HepG2 (cell line): ENCODE measurements around the gene MAPK14. TPM values are rescaled to one million over a fixed set of nuclear protein-coding genes. Genes with fewer than 3 reads are reported as not detected.

Experiments used
- HNF4G ChIP-seq, 2 experiments: sonication (generic) in 1 of 2; formaldehyde crosslinking in 1 of 2; IDR thresholded peaks; 2 replicates each; pipeline versions ENCODE4 v1.4.0 to v1.6.1; 2011 to 2020; ENCODE audit warnings: borderline replicate concordance in 2 of 2, low read depth in 2 of 2, mild to moderate bottlenecking in 2 of 2, low read length in 1 of 2, missing genetic modification reagents in 1 of 2, moderate library complexity in 1 of 2
- PLRG1 ChIP-seq: fragments of 450-650 bp; conservative IDR thresholded peaks from 2 replicates; pipeline ENCODE4 v1.6.1; 2016
- RAD51 ChIP-seq: fragments of 450-650 bp; IDR thresholded peaks from 2 replicates; pipeline ENCODE4 v1.6.1; 2016; ENCODE audit warnings: borderline replicate concordance
- SOX6 ChIP-seq, 2 experiments: fragments of 450-650 bp in 1 of 2; sonication (generic) in 1 of 2; formaldehyde crosslinking in 1 of 2; IDR thresholded peaks; 2 replicates each; pipeline versions ENCODE4 v1.4.0 to v1.6.1; 2017 to 2020; ENCODE audit warnings: antibody characterized with exemption in 1 of 2, mild to moderate bottlenecking in 1 of 2, missing genetic modification reagents in 1 of 2
- SRSF9 ChIP-seq: fragments of 200-400 bp; formaldehyde crosslinking; IDR thresholded peaks from 2 replicates; pipeline ENCODE4 v1.6.1; 2018; ENCODE audit warnings: borderline replicate concordance, mild to moderate bottlenecking, low read depth, low read length; ENCODE audit not compliant: insufficient read depth, poor library complexity, severe bottlenecking
- YEATS2 ChIP-seq: sonication (generic); formaldehyde crosslinking; IDR thresholded peaks from 2 replicates; pipeline ENCODE4 v1.4.0; 2020; ENCODE audit warnings: missing genetic modification reagents, borderline replicate concordance
- ZNF841 ChIP-seq: sonication (generic); formaldehyde crosslinking; IDR thresholded peaks from 2 replicates; pipeline ENCODE4 v1.8.1; 2023; ENCODE audit warnings: missing genetic modification reagents, borderline replicate concordance
- polyA plus RNA-seq, 8 experiments: library from polyadenylated mRNA; depleted of rRNA in 3 of 8; stranded (reverse) in 7 of 8; unstranded in 1 of 8; fragments of >200 nt; fragmentation: Illumina TruSeq in 4 of 8; extraction: Trizol in 4 of 8; gene quantifications; 2 replicates each; pipeline versions ENCODE4 v1.2.1 to v1.2.3, GENCODE V29; 2011 to 2016; ENCODE audit warnings: low read depth in 4 of 8, missing spikeins in 1 of 8, mixed read lengths in 1 of 8; ENCODE audit not compliant: insufficient read depth in 1 of 8
- total RNA-seq, 5 experiments: library from RNA; depleted of rRNA; stranded (reverse); fragments of >200 nt; fragmentation: Illumina TruSeq; extraction: Trizol; gene quantifications; 2 replicates each; pipeline ENCODE4 v1.2.3, GENCODE V29; 2016; ENCODE audit warnings: low read depth in 1 of 5
- TF ChIP-seq, protein P1 (sequence below): sonication (generic); formaldehyde crosslinking; IDR thresholded peaks from 2 replicates; pipeline ENCODE4 v1.5.0; 2020; ENCODE audit warnings: mild to moderate bottlenecking, missing genetic modification reagents, borderline replicate concordance
- TF ChIP-seq, protein P2 (sequence below): sonication (generic); formaldehyde crosslinking; conservative IDR thresholded peaks from 2 replicates; pipeline ENCODE4 v1.8.1; 2023; ENCODE audit warnings: missing genetic modification reagents
- TF ChIP-seq, protein P3 (sequence below): IDR thresholded peaks from 2 replicates; pipeline ENCODE4 v1.6.1; 2016; ENCODE audit warnings: missing compliant biosample characterization, missing genetic modification reagents, borderline replicate concordance
- TF ChIP-seq, protein P4 (sequence below): sonication (generic); formaldehyde crosslinking; IDR thresholded peaks from 2 replicates; pipeline ENCODE4 v1.4.0; 2020; ENCODE audit warnings: missing genetic modification reagents, borderline replicate concordance

Gene MAPK14
- total and polyA plus RNA-seq, 2 of the 13 experiments (the other 11 are each of a cell fraction or from before 2014, with no cell fraction given): 66.3 to 67.3 TPM

DNA sequence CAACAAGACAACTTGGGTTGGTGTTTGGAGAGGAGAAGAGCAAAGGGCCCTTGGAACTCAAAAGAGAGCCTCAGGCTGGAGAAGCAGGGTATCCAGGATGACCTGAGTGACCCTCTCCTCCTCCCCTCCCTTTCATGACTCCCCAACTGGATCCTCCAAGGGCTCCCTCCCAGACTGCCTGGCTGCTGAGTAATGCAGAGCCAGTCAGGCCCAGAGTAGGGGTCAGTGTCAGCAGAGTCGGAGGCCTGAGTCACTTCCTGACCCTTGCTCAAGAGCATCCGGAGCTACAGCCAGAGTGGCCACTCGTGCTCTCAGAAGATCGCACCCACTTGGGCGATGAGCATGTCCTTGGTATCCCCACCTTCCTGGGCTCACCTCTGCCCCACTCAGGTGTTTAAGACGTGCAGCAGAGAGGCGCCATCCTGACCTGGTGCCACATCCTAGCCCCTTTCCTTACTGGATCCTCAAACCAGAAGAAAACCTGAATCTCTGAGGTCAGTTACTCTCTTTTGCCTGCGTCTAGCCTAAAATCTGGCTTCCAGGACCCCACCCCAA, 99.9 kb downstream of the MAPK14 start (continued):
- TF ChIP-seq, protein P1, sequence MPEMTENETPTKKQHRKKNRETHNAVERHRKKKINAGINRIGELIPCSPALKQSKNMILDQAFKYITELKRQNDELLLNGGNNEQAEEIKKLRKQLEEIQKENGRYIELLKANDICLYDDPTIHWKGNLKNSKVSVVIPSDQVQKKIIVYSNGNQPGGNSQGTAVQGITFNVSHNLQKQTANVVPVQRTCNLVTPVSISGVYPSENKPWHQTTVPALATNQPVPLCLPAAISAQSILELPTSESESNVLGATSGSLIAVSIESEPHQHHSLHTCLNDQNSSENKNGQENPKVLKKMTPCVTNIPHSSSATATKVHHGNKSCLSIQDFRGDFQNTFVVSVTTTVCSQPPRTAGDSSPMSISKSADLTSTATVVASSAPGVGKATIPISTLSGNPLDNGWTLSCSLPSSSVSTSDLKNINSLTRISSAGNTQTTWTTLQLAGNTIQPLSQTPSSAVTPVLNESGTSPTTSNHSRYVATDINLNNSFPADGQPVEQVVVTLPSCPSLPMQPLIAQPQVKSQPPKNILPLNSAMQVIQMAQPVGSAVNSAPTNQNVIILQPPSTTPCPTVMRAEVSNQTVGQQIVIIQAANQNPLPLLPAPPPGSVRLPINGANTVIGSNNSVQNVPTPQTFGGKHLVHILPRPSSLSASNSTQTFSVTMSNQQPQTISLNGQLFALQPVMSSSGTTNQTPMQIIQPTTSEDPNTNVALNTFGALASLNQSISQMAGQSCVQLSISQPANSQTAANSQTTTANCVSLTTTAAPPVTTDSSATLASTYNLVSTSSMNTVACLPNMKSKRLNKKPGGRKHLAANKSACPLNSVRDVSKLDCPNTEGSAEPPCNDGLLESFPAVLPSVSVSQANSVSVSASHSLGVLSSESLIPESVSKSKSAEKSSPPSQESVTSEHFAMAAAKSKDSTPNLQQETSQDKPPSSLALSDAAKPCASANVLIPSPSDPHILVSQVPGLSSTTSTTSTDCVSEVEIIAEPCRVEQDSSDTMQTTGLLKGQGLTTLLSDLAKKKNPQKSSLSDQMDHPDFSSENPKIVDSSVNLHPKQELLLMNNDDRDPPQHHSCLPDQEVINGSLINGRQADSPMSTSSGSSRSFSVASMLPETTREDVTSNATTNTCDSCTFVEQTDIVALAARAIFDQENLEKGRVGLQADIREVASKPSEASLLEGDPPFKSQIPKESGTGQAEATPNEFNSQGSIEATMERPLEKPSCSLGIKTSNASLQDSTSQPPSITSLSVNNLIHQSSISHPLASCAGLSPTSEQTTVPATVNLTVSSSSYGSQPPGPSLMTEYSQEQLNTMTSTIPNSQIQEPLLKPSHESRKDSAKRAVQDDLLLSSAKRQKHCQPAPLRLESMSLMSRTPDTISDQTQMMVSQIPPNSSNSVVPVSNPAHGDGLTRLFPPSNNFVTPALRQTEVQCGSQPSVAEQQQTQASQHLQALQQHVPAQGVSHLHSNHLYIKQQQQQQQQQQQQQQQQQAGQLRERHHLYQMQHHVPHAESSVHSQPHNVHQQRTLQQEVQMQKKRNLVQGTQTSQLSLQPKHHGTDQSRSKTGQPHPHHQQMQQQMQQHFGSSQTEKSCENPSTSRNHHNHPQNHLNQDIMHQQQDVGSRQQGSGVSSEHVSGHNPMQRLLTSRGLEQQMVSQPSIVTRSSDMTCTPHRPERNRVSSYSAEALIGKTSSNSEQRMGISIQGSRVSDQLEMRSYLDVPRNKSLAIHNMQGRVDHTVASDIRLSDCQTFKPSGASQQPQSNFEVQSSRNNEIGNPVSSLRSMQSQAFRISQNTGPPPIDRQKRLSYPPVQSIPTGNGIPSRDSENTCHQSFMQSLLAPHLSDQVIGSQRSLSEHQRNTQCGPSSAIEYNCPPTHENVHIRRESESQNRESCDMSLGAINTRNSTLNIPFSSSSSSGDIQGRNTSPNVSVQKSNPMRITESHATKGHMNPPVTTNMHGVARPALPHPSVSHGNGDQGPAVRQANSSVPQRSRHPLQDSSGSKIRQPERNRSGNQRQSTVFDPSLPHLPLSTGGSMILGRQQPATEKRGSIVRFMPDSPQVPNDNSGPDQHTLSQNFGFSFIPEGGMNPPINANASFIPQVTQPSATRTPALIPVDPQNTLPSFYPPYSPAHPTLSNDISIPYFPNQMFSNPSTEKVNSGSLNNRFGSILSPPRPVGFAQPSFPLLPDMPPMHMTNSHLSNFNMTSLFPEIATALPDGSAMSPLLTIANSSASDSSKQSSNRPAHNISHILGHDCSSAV: no peak
- TF ChIP-seq YEATS2 (peak; percentile 24; the same call in 1 of the 2 replicates), RAD51 (no peak), PLRG1 (no peak), HNF4G (IDR thresholded peaks at IDR 0.05; ENCODE audit: borderline replicate concordance, low read depth, low read length) (no peak), HNF4G (CRISPR knock-in tag; IDR thresholded peaks at IDR 0.05; ENCODE audit: borderline replicate concordance, low read depth) (no peak), SRSF9 (no peak), ZNF841 (CRISPR knock-in tag) (no peak), SOX6 (IDR thresholded peaks at IDR 0.05) (no peak), SOX6 (CRISPR knock-in tag; IDR thresholded peaks at IDR 0.05) (peak; percentile 58)
- TF ChIP-seq, protein P2, sequence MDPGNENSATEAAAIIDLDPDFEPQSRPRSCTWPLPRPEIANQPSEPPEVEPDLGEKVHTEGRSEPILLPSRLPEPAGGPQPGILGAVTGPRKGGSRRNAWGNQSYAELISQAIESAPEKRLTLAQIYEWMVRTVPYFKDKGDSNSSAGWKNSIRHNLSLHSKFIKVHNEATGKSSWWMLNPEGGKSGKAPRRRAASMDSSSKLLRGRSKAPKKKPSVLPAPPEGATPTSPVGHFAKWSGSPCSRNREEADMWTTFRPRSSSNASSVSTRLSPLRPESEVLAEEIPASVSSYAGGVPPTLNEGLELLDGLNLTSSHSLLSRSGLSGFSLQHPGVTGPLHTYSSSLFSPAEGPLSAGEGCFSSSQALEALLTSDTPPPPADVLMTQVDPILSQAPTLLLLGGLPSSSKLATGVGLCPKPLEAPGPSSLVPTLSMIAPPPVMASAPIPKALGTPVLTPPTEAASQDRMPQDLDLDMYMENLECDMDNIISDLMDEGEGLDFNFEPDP: no peak
- TF ChIP-seq, protein P3, sequence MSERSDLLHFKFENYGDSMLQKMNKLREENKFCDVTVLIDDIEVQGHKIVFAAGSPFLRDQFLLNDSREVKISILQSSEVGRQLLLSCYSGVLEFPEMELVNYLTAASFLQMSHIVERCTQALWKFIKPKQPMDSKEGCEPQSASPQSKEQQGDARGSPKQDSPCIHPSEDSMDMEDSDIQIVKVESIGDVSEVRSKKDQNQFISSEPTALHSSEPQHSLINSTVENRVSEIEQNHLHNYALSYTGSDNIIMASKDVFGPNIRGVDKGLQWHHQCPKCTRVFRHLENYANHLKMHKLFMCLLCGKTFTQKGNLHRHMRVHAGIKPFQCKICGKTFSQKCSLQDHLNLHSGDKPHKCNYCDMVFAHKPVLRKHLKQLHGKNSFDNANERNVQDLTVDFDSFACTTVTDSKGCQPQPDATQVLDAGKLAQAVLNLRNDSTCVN (CRISPR knock-in tag): peak; percentile 78
- TF ChIP-seq, protein P4, sequence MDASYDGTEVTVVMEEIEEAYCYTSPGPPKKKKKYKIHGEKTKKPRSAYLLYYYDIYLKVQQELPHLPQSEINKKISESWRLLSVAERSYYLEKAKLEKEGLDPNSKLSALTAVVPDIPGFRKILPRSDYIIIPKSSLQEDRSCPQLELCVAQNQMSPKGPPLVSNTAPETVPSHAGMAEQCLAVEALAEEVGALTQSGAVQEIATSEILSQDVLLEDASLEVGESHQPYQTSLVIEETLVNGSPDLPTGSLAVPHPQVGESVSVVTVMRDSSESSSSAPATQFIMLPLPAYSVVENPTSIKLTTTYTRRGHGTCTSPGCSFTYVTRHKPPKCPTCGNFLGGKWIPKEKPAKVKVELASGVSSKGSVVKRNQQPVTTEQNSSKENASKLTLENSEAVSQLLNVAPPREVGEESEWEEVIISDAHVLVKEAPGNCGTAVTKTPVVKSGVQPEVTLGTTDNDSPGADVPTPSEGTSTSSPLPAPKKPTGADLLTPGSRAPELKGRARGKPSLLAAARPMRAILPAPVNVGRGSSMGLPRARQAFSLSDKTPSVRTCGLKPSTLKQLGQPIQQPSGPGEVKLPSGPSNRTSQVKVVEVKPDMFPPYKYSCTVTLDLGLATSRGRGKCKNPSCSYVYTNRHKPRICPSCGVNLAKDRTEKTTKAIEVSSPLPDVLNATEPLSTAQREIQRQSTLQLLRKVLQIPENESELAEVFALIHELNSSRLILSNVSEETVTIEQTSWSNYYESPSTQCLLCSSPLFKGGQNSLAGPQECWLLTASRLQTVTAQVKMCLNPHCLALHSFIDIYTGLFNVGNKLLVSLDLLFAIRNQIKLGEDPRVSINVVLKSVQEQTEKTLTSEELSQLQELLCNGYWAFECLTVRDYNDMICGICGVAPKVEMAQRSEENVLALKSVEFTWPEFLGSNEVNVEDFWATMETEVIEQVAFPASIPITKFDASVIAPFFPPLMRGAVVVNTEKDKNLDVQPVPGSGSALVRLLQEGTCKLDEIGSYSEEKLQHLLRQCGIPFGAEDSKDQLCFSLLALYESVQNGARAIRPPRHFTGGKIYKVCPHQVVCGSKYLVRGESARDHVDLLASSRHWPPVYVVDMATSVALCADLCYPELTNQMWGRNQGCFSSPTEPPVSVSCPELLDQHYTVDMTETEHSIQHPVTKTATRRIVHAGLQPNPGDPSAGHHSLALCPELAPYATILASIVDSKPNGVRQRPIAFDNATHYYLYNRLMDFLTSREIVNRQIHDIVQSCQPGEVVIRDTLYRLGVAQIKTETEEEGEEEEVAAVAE: peak; percentile 41; the same call in 1 of the 2 replicates
